Stimulated activated naive CD8-positive, alpha-beta T cell treated with anti-CD3 and anti-CD28 coated beads, Interleukin-15, Interleukin-2, amounts not matched to agents 100 ng/mL and 50 ng/mL, for 24 hours (primary cell): ENCODE results near the gene ANKRD39.
"Not testable (repeated sequence)": the region's sequence is repeated elsewhere in the genome, so short reads cannot be mapped to it uniquely, and the experiment has no call there.

Source experiments
- H3K27ac Mint-ChIP-seq: one replicate; pipeline ENCODE4 v1.8.0; 2021; ENCODE audit warnings: mild to moderate bottlenecking, mixed read lengths
- H3K27me3 Mint-ChIP-seq: one replicate; pipeline ENCODE4 v1.8.0; 2021; ENCODE audit warnings: mixed read lengths
- H3K36me3 Mint-ChIP-seq: one replicate; pipeline ENCODE4 v1.8.0; 2021; ENCODE audit warnings: low read depth, mixed read lengths
- H3K4me1 Mint-ChIP-seq: one replicate; pipeline ENCODE4 v1.8.0; 2021; ENCODE audit warnings: low read depth, mixed read lengths
- H3K4me3 Mint-ChIP-seq: one replicate; pipeline ENCODE4 v1.8.0; 2021; ENCODE audit warnings: mild to moderate bottlenecking, mixed read lengths
- H3K9me3 Mint-ChIP-seq: one replicate; pipeline ENCODE4 v1.8.0; 2021; ENCODE audit warnings: mixed read lengths

The ANKRD39 gene

DNA sequence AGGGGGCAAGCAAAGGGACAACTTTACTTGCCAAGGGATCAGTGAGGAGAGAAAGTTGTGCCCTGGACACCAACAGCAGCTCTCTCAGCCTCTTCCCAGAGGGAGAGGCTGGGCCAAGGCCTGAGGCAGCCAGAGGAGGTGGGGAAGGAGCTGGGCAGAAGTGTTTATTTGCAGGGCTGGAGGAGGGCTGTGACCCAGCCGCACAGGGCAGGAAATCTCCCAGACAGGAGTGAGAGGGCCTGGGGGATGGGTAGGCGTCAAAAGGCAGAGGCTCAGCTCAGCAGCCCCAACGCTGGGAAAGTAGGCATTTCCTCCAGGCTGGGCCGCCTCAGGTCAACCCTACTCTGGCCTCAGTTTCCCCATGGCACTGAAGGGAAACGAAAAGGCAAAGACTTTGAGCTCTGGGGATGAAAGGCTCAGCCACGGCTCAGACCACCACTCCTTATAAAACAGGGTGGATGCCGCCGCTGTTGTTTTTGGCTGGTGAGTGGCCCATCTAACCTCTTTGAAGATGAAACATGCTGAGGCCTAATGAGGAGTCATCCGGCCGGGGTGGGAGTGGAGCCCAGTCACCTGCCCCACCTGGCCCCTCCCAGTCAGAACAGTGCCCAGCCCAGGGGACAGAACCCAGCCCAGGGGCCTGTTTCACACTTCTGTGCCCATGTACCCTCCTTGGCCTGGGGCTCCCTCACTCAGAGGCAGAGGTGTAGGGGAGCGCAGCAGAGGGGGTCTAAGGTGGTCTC is 33.9 kb upstream of the ANKRD39 start:
- no peaks in the 10 kb centered on the region for H3K36me3 Mint-ChIP-seq
- H3K4me3 Mint-ChIP-seq = no peak overlapping the region
- H3K4me1 Mint-ChIP-seq = peaks cover 34% of the 10 kb centered on the region
- no peaks in the 10 kb centered on the region for H3K9me3 Mint-ChIP-seq
- no peaks in the 10 kb centered on the region for H3K27me3 Mint-ChIP-seq
- no peak overlapping the region for H3K27ac Mint-ChIP-seq

DNA sequence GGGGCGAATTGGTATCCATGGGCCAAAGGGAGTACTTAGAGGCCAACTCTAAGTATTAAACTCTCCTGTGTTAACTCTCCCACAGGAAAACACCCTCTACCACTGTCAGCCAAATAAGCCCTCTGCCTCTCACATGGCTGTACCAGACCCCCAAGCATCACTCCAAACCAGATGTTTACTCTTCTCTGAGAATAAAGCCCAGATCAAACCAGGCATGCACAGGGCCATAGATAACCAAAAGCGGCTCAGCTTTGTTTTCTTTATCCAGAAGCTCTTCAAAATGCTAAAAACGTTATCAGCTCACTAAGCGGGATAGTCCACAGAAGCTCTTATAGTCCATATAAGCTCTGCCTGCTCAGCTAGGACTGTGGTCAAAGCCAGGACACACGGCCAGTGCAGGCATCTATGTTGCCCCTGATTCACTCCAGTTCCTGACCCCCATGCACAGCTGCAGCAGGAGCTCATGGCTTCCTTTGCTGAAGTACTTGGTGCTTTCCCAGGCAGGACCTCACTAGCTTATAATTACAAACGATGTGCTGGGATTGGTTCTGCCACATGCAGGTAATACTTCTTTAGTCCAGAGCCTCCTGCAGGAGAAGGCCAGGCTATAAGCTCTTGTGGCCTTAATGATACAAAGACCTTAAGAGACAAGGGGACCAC is 33.0 kb upstream of the ANKRD39 start:
- Mint-ChIP-seq H3K9me3 (no peaks in the 10 kb centered on the region), H3K4me3 (no peak overlapping the region), H3K27ac (no peak overlapping the region), H3K36me3 (no peaks in the 10 kb centered on the region), H3K4me1 (peaks cover 27% of the 10 kb centered on the region), H3K27me3 (no peaks in the 10 kb centered on the region)

- no peak overlapping the region for H3K27ac Mint-ChIP-seq
- peaks cover 22% of the 10 kb centered on the region for H3K4me1 Mint-ChIP-seq
- H3K4me3 Mint-ChIP-seq = no peak overlapping the region
- no peaks in the 10 kb centered on the region for H3K27me3 Mint-ChIP-seq
- no peaks in the 10 kb centered on the region for H3K9me3 Mint-ChIP-seq
- H3K36me3 Mint-ChIP-seq = no peaks in the 10 kb centered on the region
Observed at GRCh38 chr2:96890252-96890651, 32.4 kb upstream of the ANKRD39 start.

DNA sequence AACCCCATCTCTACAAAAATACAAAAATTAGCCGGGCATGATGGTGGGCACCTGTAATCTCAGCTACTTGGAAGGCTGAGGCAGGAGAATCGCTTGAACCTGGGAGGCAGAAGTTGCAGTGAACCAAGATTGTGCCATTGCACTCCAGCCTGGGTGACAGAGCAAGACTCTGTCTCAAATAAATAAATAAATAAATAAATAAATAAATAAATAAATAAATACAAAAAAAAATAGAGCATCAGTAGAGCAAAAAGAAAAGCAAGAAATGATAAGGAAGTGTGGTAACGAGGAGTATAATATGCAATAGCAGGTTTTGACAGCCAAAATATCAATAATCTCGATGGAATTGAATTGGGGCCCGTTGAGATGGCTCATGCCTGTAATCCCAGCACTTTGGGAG is 31.7 kb upstream of the ANKRD39 start:
- not testable (repeated sequence) for H3K27me3 Mint-ChIP-seq, H3K27ac Mint-ChIP-seq, H3K9me3 Mint-ChIP-seq, H3K4me3 Mint-ChIP-seq, H3K36me3 Mint-ChIP-seq
- H3K4me1 Mint-ChIP-seq = peaks cover 17% of the 10 kb centered on the region

GRCh38 chr2:96888072-96889011 is 30.5 kb upstream of the ANKRD39 start:
- Mint-ChIP-seq H3K27ac (no peak overlapping the region), H3K4me1 (peaks cover 17% of the 10 kb centered on the region), H3K9me3 (no peaks in the 10 kb centered on the region), H3K4me3 (no peak overlapping the region), H3K27me3 (no peaks in the 10 kb centered on the region), H3K36me3 (no peaks in the 10 kb centered on the region)

DNA sequence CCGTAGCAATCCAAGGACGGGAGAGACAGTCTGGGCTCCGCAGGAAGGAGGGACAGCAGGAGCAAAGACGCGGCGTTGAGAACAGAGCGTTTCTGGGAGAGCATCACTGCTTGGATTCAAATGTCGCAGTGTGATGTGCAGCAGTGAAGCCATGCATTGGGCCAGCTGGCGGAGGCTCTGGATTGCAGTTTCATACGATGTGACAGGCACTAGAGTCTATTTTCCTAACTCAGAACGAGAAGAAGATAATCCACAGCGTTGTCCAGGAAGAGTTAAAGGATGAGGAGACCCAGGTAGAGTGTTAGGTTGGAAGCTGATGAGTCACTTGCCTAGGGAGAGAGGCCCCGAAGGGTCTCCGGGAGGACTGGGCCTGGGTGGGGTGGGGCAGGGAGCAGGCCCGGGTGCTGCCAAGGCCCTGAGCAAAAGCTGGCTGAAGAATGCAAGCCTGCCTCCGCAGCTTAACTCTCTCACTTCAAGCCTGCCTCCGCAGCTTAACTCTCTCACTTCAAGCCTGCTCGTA is 29.7 kb upstream of the ANKRD39 start:
- no peak overlapping the region for H3K4me3 Mint-ChIP-seq
- H3K36me3 Mint-ChIP-seq = no peaks in the 10 kb centered on the region
- no peaks in the 10 kb centered on the region for H3K9me3 Mint-ChIP-seq
- no peaks in the 10 kb centered on the region for H3K27me3 Mint-ChIP-seq
- H3K4me1 Mint-ChIP-seq = peaks cover 15% of the 10 kb centered on the region
- H3K27ac Mint-ChIP-seq = no peak overlapping the region

DNA sequence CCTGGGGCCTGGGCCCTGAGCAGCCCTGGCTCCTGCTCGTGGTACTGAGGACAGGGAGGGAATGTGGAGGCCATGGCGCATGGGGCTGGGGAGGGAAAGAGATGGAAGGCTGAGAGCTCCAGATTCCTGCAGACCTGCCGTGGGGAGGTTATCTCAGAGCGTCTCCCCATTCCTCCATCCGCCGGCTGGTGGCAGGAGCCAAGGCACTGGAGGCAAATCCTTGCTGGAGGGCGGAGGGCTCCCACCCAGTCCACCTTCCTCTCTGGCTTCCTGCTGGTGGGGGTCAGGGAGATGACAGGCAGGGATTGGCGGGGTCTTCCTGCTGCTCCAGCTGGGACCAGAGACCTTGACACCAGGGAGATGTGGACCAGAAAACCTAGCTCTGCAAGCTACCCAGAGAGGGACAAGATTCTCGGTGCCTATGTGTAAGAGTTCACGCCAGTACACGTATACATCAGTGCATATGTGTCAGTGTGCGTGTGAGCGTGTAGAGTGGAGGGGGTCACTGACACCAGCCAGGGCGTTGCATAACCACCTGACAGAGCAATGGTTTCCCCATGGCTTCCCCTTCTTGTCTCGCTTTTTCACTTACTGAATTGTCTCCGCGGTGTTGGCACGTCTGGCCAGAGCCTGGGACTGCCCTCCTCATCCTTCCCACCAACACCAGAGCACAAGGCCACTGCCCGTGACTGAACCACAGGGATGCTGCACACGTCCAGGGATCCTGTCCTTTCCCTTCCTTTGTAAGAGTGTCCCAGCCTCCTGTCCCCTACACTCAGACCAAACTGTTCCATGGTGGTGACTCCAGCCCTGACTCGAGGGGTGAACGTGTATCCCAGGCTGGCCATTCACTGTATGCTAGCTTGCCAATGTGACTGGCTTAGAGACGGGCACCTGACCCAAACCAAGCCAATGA is 27.9 kb upstream of the ANKRD39 start:
- no peak overlapping the region for H3K4me3 Mint-ChIP-seq
- no peaks in the 10 kb centered on the region for H3K9me3 Mint-ChIP-seq
- H3K4me1 Mint-ChIP-seq = no peaks in the 10 kb centered on the region
- H3K27ac Mint-ChIP-seq = no peak overlapping the region
- no peaks in the 10 kb centered on the region for H3K27me3 Mint-ChIP-seq
- H3K36me3 Mint-ChIP-seq = no peaks in the 10 kb centered on the region

DNA sequence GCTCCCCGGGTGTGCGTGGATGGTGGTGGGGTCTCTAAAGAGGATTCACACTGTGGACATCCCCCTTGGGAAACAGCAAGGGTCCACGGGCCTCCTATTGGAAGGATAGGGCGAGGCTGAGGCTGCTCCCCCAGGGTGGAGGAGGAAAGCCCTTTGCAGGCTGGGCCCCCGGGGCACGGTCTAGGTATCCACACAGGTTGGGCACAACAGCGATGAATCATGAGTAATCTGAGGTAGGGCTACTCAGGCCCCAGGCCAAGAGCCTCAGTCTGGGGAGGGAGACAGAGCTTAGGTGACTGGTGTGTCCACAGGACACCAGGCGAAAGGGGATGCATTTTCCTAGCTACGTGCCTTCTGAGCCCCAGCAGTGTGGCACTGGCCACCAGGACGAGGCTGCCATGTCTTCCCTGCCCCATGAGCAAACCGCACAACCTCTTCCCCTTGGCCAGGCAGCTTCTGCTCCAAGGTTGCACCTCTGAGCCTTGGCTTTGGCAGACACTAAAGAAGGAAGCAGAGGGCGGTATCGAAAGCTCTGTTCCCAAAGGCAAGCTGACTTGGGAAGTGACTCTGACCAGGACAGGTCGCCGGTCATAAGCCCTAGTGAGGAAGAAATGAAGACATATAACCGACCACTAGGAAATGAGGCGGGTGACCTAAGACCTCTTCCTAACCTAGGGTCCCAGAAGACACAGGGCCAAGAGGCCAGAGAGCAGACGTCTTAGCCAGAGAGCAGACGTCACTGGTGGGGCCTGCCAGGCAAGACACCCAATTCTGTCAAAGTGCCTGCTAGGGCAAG is 26.7 kb upstream of the ANKRD39 start:
- H3K27ac Mint-ChIP-seq = no peak overlapping the region
- H3K4me1 Mint-ChIP-seq = no peaks in the 10 kb centered on the region

DNA sequence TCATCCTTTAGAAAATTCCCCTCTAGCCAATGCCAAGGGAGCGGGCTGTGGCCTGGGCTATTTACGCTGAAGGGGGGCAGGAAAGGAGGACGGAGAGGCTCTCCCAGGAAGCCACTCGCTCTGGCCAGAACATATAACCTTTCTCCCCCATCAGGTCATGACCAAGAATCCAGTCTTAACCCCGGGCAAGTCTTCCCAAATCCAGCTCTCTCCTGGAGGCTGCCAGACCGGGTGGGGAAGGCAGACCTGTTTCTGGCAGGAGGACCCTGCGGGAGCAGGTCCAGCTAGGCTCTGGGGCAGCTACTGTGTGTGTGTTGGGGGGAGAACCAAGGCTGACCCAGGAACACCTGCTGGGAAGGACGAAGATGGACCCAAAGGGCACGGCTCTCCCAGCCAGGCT is 25.5 kb upstream of the ANKRD39 start:
- no peaks in the 10 kb centered on the region for H3K36me3 Mint-ChIP-seq
- H3K4me1 Mint-ChIP-seq = no peaks in the 10 kb centered on the region
- no peak overlapping the region for H3K27ac Mint-ChIP-seq
- H3K9me3 Mint-ChIP-seq = no peaks in the 10 kb centered on the region
- H3K27me3 Mint-ChIP-seq = no peaks in the 10 kb centered on the region
- H3K4me3 Mint-ChIP-seq = no peak overlapping the region

More for the DNA sequence above, 26.7 kb upstream of the ANKRD39 start:
- H3K4me3 Mint-ChIP-seq = no peak overlapping the region
- no peaks in the 10 kb centered on the region for H3K27me3 Mint-ChIP-seq
- H3K36me3 Mint-ChIP-seq = no peaks in the 10 kb centered on the region
- H3K9me3 Mint-ChIP-seq = no peaks in the 10 kb centered on the region

GRCh38 chr2:96882906-96883305 is 25.1 kb upstream of the ANKRD39 start:
- Mint-ChIP-seq H3K27me3 (no peaks in the 10 kb centered on the region), H3K4me1 (no peaks in the 10 kb centered on the region), H3K4me3 (no peak overlapping the region), H3K9me3 (no peaks in the 10 kb centered on the region), H3K36me3 (no peaks in the 10 kb centered on the region), H3K27ac (no peak overlapping the region)

GRCh38 chr2:96882230-96882629 is 24.4 kb upstream of the ANKRD39 start:
- Mint-ChIP-seq H3K4me1 (no peaks in the 10 kb centered on the region), H3K27ac (no peak overlapping the region), H3K9me3 (no peaks in the 10 kb centered on the region), H3K4me3 (no peak overlapping the region), H3K36me3 (no peaks in the 10 kb centered on the region), H3K27me3 (no peaks in the 10 kb centered on the region)

DNA sequence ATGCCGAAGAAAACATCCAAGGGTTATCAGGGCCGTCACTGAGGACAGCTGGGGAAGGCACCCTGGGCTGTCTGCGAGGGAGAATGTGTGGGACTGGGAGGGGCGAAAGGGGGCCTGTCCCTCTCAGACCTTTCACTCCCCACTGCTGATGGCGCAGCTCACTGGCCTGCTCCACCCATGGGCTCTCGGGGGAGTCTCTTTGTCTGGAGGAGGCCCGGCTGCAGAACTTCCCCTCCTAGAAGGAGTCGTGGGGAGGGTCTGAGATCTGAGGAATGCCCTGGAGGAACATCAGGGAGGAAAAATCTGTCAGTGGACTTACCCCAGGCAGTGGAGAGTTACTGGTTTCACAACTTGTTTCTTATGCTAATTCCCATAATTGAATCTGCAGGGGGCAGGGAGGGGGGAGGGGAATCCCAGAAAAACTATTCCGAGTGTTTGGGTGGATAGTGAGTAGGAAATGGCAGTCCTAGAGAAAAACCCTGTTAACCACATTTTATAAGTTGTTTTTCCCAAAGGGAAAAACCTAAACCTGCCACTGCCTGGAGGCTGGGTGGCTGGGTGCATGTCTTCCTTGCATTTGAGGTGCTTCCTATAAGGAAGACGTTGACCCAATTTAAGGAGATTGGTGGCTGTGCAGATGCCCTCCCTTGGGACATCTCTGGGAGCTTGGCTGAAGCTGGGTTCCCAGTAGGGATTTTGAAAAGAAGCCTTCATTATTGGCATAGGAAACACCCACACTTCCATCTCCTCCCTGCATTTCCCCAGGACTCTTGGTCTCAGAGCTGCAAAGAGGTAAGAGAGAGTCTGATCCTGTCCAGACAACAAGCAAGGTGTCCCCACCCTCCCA is 23.8 kb upstream of the ANKRD39 start:
- Mint-ChIP-seq H3K4me3 (no peak overlapping the region), H3K36me3 (no peaks in the 10 kb centered on the region), H3K4me1 (peaks cover under 1% of the 10 kb centered on the region), H3K9me3 (no peaks in the 10 kb centered on the region), H3K27ac (no peak overlapping the region), H3K27me3 (no peaks in the 10 kb centered on the region)

GRCh38 chr2:96880891-96881273 is 23.1 kb upstream of the ANKRD39 start:
- Mint-ChIP-seq H3K9me3 (no peaks in the 10 kb centered on the region), H3K36me3 (no peaks in the 10 kb centered on the region), H3K4me1 (peaks cover 8% of the 10 kb centered on the region), H3K27me3 (no peaks in the 10 kb centered on the region), H3K27ac (no peak overlapping the region), H3K4me3 (no peak overlapping the region)
